A673 (cell line): ENCODE data around the gene HYOU1.

Experiments
- CTCF ChIP-seq: fragments of 300-800, 200-600 bp; sonication (generic); conservative IDR thresholded peaks from 2 replicates; pipeline ENCODE4 v1.5.1; 2017; ENCODE audit warnings: low read depth, mild to moderate bottlenecking, antibody characterized with exemption, low read length, moderate library complexity, mixed read lengths
- EZH2 ChIP-seq: fragments of 200-600 bp; sonication (generic); IDR thresholded peaks from 2 replicates; pipeline ENCODE4 v1.6.1; 2017; ENCODE audit warnings: borderline replicate concordance, low read depth, mild to moderate bottlenecking, mixed read lengths, antibody characterized with exemption, low read length; ENCODE audit not compliant: poor library complexity, severe bottlenecking

- TF ChIP-seq CTCF = no peak
- no peak for TF ChIP-seq EZH2
These were observed 33.3 kb downstream of the HYOU1 start for GRCh38 chr11:119023741-119024140.
